Astrocyte of the hippocampus (primary cell): Measurements from ENCODE around the gene RPL28.
A peak's percentile ranks its signal among the peaks of the same experiment; 100 is the strongest.

Experiments
- DNase-seq: peaks from one replicate; pipeline ENCODE4 v3.0.0; 2011; ENCODE audit warnings: low read depth, low spot score

RPL28 gene

GRCh38 chr19:55353356-55353802 is 32.4 kb upstream of the RPL28 start:
- no peak for DNase-seq

DNA sequence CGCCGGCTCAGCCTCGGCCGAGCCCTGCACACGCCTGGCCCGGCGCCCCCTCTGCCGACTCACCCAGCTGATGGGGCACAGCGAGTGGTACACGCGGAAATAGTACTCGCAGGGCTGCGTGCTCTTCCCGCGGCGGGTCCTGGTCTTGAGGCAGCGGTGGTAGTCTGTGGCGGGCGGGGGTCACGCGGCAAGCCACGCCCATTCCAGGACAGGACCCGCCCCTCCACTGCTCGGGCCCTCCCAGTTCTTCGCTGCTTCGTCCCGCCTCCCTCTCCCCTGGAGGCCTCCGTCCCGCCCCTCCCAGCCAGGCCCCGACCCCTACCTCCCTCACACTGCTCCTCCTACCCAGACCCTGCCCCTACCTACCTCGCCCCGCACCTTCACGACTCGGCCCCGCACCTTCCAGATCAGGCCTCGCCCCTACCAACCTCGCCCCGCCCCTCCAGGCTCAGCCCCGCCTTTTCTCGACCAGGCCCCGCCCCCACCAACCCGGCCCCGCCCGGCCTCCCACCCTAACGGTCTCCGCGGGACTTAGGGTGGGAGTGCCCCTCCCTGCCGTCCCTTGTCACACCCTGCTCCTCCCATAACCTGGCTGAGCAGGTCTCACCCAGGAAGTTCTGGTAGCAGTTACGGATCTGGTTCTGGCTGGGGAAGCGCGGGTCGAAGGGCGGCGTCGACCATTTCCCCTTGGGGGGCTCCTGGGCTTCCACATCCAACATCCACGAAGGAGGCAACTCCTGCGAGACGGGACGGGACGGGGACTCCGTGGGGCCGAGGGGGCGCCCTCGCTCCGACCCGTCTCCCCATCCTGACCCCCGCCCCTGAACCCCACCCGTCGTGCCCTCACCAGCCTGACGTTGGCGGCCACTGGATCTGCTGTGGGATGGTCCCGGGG is 31.7 kb upstream of the RPL28 start:
- DNase-seq = peak; percentile 80

GRCh38 chr19:55354698-55355212 is 31.0 kb upstream of the RPL28 start, which contains the start of gene COX6B2:
Gene COX6B2, minus strand, starts transcription at chr19:55354719. Its CDS starts 198 bp downstream, at chr19:55354521.
- DNase-seq = no peak

GRCh38 chr19:55355213-55355821 is 30.4 kb upstream of the RPL28 start:
- DNase-seq = no peak

- DNase-seq = no peak
These were observed 27.2 kb upstream of the RPL28 start for GRCh38 chr19:55358493-55358892.

DNA sequence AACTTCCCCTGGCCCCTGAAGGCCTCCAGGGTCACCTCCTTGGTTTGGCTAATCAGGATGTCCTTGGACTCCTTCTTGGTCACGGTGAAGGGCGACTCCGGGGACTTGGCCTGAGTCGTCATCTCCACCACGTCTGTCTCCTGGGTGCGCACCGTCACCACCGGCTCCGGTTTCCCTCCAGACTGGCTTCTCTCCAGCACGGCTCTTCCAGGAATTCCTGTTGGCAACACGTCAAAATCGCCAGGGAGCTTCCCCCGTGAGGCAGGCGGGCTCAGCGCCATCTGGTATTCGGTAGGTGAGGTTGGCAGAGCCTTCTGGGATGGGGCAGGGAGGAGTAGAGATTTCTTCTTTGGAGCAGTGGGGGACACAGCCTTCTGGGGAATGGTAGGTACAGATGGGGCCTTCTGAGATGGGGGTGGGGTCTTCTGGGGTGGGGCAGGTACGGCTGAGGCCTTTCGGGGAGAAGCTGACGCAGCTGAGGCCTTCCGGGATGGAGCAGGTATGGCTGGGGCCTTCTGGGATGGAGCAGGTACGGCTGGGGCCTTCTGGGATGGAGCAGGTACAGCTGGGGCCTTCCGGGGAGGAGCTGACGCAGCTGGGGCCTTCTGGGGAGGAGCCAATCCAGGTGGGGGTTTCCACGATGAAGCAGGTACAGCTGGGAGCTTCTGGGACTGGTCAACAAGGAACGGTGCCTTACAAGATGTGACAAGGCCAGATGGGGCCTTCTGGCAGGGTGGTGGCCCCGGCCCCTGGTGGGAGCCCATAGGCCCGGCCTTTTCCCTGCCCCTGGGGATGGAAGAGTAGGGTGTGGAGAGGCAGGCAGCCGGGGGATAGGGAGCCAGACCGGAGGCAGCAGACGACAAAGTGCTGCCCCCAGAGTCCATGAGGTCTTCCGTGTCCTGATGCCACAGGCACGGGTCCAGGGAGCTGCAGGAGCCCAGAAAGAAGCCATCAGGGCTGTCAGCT is 26.5 kb upstream of the RPL28 start:
- no peak for DNase-seq

GRCh38 chr19:55360902-55361301 is 24.8 kb upstream of the RPL28 start:
- DNase-seq = no peak

GRCh38 chr19:55362174-55362989 is 23.4 kb upstream of the RPL28 start:
- no peak for DNase-seq

DNA sequence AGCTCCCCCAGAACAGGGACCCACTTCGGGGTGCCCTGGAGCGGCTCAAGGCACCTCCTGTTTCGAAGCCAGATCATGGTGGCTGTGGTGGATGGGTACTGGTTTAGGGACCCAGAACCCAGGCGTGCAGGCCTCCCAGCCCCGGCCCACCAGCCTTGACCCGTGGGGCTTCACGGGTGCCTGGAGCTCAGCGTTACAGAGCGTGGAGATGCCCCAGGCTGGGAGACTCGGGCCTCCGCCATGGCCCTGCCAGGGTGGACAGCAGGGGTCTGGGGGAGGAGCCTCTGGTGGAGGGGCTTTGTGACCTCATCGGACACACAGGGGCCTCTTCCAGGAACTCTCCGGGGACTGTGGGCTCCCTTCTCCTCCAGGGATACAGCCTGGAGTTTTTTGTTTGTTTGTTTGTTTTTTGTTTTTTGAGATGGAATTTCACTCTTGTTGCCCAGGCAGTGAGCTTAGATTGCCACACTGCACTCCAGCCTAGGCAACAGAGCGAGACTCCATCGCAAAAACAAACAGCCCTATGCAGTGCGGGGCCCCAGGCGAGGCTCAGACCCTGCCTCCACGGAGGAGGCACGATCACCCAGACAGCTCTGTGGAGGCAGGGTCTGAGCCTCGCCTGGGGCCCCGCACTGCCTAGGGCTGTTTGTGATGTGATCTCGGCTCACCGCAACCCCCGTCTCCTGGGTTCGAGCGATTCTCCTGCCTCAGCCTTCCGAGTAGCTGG is 22.6 kb upstream of the RPL28 start, which contains the start of gene GARIN5B:
TSS of gene GARIN5B (minus strand) at position 271 of the 727 bp plus-strand sequence. CDS start at position 77, 194 bp downstream.
- no peak for DNase-seq

GRCh38 chr19:55365245-55365644 is 20.5 kb upstream of the RPL28 start:
- DNase-seq = no peak

- DNase-seq = no peak
These were observed 19.8 kb upstream of the RPL28 start for GRCh38 chr19:55365964-55366363.

DNA sequence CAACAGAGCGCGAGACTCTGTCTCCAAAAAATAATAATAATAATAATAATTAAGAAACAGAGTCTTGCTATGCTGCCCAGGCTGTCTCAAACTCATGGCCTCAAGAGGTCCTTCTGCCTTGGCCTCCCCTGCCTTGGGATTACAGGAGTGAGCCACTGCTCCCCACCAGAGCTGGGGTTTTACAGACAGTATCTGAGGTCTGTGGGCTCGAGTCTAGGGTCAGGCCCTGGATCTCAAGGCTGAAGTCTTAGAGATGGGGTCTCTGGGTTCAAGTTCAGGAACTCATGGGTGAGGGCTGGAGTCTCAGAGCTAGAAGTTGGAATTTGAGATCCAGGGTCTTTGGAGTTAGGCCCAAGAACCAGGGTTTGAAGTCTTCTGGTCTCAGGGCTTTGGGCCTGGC is 18.9 kb upstream of the RPL28 start:
- DNase-seq = no peak

DNA sequence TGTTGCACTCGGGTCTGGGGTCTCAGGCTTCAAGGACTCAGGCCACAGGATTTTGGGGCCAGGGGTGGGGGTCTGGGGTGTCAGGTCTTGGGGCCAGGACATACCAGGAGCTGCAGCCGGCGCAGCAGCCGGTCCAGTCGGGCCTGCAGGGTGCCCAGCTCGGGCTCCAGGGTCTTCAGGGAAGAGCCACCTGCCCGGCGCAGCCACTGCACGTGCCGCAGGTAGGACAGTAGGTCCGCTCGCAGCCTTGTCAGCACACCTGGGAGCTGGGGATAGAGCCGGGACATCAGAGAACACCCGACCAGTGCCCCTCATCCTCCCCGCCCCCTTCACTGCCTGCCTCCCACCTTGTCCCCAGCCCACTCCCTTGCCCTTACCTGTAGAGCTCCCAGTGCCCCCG is 17.6 kb upstream of the RPL28 start:
- no peak for DNase-seq

DNA sequence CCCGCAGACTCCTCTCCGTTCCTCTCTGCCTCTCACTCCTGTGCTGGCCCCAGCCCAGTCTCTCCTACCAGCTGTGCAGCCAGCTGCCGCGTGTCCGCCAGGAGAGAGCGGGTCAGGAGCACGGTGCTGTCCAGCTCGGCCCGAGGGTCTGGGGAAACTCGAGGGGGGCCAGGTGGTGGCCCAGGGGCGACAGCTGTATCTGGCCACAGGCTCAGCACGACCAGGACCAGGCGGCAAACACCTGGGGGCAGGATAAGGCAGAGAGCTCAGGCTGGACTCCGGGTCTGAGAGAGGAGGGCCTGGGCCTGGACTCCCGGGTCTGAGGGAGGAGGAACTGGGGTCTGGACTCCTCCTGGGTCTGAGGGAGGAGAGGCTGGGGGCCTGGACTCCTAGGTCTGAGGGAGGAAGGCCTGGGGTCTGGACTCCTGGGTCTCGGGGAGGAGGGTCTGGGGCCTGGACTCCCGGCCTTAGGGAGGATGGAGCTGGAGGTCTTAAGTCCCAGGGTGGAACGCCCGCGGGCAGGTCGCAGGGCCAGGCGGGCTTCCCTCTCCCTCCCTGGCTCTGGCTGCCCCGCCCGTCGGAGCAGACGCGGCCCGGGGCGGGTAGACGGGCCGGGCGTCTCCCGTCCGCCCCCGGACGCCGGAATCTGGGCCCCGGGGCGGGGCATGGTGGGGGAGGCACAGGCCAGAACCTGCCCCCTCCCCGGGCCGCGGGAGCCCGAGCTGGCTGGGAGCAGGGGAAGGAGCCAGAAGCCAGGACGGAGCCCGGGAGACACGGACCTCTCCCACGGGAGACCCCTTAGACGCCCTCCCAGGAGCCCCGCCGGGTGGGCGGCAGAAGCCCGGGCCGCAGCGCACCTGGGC is 16.8 kb upstream of the RPL28 start:
- peak; percentile 81 for DNase-seq

GRCh38 chr19:55369653-55370304 is 16.0 kb upstream of the RPL28 start:
- DNase-seq = peak; percentile 83

- peak; percentile 89 for DNase-seq
These were observed 15.3 kb upstream of the RPL28 start, which contains the start of gene IL11 for GRCh38 chr19:55370305-55370988. Gene IL11, minus strand, starts transcription at chr19:55370463. Its CDS starts 153 bp downstream, at chr19:55370310.

GRCh38 chr19:55372316-55373081 is 13.2 kb upstream of the RPL28 start:
- DNase-seq = peak; percentile 79
